Measurements from ENCODE around the gene PCSK6.

PCSK6 gene

DNA sequence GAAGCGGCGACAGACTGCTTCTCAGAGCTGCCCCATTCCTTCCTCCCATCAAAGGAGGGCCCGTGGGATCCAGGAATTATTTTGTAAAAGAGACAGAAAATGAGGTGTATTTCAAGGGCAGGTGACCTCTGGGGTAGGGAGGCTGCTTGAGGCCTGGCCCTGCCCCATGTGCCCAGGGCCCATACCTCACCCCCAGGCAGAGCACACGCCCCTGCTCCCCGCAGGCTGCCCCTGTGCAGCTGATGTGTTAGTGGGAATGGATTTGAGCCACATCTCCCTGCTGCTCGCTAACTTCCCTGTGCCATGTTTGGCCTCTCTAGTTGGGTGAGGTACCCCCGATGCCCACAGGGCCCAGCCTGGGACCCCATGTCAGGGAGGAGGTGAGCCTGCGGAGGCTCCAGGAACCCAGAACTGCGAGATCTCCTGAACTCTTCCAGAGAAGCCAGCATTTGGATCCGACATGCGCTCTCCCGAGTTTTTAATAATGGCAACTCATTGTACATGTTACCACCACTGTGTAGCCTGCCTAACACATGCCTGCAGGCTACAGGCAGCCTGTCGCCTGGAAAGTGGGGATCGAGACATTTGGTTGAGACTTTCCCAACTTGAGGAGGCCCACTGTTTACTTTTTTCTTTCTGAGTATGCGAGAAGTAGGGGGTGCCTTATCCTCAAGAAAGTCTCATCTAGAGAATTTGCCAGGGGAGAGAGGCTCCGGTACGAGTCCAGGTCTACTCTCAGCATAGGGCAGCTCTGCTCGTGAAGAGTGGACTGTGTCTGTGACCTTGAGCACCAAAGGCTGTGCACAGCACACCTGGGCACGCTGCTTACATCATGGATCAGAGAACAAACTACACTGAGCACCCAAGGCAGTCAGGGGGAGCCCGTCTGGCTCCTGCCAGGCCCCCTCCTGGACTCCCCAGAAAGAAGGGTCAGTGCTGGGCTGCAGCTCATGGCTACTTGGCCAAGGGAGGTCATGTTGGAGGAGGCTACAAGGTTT lies 36.1 kb downstream of the PCSK6 start:
- TF ChIP-seq, protein P1, sequence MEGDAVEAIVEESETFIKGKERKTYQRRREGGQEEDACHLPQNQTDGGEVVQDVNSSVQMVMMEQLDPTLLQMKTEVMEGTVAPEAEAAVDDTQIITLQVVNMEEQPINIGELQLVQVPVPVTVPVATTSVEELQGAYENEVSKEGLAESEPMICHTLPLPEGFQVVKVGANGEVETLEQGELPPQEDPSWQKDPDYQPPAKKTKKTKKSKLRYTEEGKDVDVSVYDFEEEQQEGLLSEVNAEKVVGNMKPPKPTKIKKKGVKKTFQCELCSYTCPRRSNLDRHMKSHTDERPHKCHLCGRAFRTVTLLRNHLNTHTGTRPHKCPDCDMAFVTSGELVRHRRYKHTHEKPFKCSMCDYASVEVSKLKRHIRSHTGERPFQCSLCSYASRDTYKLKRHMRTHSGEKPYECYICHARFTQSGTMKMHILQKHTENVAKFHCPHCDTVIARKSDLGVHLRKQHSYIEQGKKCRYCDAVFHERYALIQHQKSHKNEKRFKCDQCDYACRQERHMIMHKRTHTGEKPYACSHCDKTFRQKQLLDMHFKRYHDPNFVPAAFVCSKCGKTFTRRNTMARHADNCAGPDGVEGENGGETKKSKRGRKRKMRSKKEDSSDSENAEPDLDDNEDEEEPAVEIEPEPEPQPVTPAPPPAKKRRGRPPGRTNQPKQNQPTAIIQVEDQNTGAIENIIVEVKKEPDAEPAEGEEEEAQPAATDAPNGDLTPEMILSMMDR (IDR thresholded peaks at IDR 0.05; ENCODE audit: extremely low read depth, insufficient read depth, missing control alignments), result no peak
- in situ Hi-C loops (cut with MboI; ENCODE audit: low pct_unique_long_range_greater_than_20kb, low sequenced_read_pairs, unreplicated experiment), result no loop called here

DNA sequence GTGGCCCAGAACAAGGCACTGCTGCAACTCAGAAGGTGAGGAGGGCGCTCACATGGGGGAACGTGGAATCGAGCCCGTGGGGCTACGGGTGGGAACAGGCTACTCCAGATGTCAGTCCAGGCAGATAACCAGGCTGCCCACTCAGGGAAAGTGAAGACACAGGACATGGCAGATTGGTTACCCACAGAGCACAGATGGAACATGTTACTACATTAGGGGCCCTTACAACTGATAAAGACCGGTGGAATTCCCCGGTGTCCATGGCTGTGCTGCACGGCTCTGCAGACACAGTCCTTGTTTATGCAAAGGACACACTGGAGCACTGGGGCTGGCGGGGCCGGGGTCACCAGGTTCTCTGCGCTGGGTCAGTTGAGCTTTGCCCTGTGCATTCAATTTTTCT lies 36.9 kb downstream of the PCSK6 start:
- DNase-seq (ENCODE audit: low spot score), result no peak
- in situ Hi-C loops (cut with MboI; ENCODE audit: low pct_unique_long_range_greater_than_20kb, low sequenced_read_pairs, unreplicated experiment), result no loop called here
- TF ChIP-seq, protein P1 (IDR thresholded peaks at IDR 0.05; ENCODE audit: extremely low read depth, insufficient read depth, missing control alignments), result no peak

More for the DNA sequence above, 36.1 kb downstream of the PCSK6 start:
- no peak for DNase-seq (ENCODE audit: low spot score)

DNA sequence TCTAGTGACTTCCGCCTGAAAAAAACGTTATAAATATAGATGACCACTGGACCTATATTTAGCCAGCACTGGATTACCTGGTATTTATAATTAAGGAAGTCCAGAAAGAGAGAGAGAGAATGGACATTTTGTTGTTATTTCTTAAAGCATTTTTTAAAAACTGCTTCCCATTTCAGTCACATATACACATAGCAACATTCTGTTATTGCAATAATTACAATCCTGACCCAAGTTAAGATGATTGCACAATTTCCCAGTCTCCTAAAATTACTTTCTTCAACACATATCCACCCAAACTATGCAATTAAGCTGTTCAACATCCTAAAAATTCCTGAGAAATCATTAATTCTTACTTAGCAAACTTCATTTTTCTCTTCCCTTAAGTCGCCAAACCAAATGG lies 37.7 kb downstream of the PCSK6 start:
- in situ Hi-C loops (cut with MboI; ENCODE audit: low pct_unique_long_range_greater_than_20kb, low sequenced_read_pairs, unreplicated experiment), result no loop called here
- TF ChIP-seq, protein P1 (IDR thresholded peaks at IDR 0.05; ENCODE audit: extremely low read depth, insufficient read depth, missing control alignments), result no peak
- no peak for DNase-seq (ENCODE audit: low spot score)

DNA sequence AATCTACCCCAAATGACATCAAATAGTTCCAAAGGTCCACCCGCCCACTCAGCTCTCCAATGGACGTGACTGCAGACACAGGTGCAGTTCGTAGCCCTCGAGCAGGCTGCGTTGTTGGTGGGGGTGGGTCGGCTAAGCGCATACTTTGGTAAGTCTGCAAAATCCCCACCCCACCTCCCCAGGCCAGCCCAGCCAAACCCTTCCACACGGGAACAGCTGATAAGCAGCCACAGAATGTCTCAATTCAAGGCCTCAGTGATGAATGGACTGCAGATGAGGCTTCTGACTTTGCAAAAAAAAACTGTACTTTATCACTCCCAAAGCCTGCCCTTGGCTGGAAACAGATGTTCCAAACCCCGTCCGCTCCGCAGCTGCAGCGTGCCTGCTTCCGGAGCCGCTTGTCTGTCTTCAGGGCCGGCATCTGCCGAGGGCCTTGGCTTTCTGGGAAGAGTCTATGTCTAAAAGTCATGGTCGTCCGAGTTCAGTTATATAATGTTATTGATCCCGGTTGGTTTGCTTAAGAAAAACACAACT lies 38.2 kb downstream of the PCSK6 start:
- in situ Hi-C loops (cut with MboI; ENCODE audit: low pct_unique_long_range_greater_than_20kb, low sequenced_read_pairs, unreplicated experiment), result no loop called here
- TF ChIP-seq, protein P1 (IDR thresholded peaks at IDR 0.05; ENCODE audit: extremely low read depth, insufficient read depth, missing control alignments), result no peak
- DNase-seq (ENCODE audit: low spot score), result no peak

DNA sequence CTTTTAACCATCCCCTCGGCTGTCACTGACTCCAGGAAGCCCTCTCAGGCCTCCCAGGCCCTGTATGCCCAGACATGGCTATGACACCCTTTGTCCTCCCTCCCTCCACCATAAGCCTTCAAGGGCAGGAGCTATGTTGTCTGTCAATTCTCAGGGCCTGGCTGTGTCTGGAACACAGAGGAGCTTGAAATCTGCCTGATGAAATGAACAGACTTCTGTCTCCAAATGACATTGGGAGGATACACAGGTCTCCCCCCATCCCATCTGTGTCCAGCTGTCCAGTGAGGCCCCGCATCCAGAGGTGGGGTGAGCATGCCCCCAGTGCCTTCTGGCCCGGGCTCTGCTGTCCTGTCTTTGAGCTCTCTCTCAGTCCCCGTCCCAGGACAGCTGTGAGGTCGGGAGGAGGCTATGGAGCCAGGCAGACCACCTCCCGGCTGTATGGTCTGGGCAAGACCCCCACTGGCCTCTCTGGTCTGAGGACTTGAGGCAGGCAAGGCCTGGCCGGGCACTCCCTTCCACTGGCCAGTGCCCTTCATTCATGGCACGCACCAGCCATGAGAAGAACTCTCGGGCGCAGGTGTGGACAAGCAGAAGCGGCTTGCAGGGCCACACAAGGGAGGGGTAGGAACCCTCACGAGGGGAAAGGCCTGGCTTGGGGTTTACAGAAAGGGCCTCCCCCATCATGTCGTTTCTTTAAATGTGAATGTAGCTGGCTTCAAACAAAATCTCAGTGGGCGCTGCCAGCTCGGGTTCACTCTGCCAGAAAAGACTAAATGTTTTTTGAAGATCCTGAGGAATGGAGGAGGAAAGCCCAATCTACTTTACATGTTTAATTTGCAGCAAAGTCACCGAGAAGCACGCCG lies 38.9 kb downstream of the PCSK6 start:
- in situ Hi-C loops (cut with MboI; ENCODE audit: low pct_unique_long_range_greater_than_20kb, low sequenced_read_pairs, unreplicated experiment), result no loop called here
- no peak for DNase-seq (ENCODE audit: low spot score)
- TF ChIP-seq, protein P1 (IDR thresholded peaks at IDR 0.05; ENCODE audit: extremely low read depth, insufficient read depth, missing control alignments), result no peak

All from GM13977 (cell line).